GM12891 (cell line): ENCODE results near the gene NMUR1.
A peak's percentile ranks its signal among the peaks of the same experiment; 100 is the strongest.
"Not testable (repeated sequence)": the region's sequence is repeated elsewhere in the genome, so short reads cannot be mapped to it uniquely, and the experiment has no call there.

Experiments used
- DNase-seq: peaks from one replicate; pipeline ENCODE4 v3.0.0; 2011; ENCODE audit warnings: low spot score; ENCODE audit not compliant: insufficient read length
- FAIRE-seq: peaks from 2 replicates; lab custom pipeline; 2011; peaks lifted over from hg19 to GRCh38; lab: Jason Lieb, UNC
- PAX5 ChIP-seq: IDR thresholded peaks from 2 replicates; pipeline ENCODE4 v1.6.1; 2011; ENCODE audit warnings: low read length, moderate library complexity, mild to moderate bottlenecking; ENCODE audit not compliant: insufficient read depth, severe bottlenecking
- POLR2A ChIP-seq: IDR thresholded peaks from 2 replicates; pipeline ENCODE4 v1.6.1; 2011; ENCODE audit warnings: low read depth, low read length, control low read depth
- POLR2AphosphoS5 ChIP-seq: IDR thresholded peaks from 2 replicates; pipeline ENCODE4 v1.6.1; 2011; ENCODE audit warnings: low read depth, low read length, control low read depth
- POU2F2 ChIP-seq: IDR thresholded peaks from 2 replicates; pipeline ENCODE4 v1.6.1; 2011; ENCODE audit warnings: low read depth, mild to moderate bottlenecking, control low read depth, low read length, moderate library complexity
- SPI1 ChIP-seq: IDR thresholded peaks from 2 replicates; pipeline ENCODE4 v1.6.1; 2011; ENCODE audit warnings: low read depth, low read length, control low read depth
- TAF1 ChIP-seq: IDR thresholded peaks from 2 replicates; pipeline ENCODE4 v1.6.1; 2011; ENCODE audit warnings: low read depth, low read length, control low read depth

NMUR1 gene

DNA sequence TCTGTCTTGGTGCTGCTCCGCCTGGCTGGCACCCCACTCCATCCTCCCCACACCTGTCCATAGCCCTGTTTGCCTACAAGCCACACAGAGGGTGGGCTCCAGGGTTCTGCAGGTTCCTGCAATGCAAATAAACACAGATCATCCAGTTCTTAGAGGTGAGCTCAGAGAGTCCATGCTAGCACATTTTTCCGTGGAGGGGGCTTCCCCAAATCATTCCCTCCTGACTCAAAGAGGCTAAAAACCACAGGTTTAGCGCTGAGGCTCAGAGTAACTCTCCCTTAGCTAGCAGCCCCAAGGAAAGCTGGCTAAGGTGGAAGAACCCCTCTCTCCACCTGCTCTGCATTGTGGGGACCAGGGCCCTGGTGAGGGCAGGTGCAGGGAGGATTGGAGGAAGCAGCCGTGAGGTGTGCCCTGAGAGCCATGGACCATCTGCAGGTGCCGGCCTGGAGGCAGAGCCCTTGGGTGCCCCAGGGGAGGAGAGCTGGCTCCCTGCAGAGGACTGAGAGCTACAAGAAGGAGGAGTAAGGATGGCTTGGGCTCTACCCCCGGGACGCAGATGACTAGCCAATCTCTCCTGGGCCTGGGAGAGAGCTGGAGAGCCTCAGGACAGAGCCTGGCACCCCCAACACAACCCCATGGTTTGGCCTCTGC is 38.7 kb upstream of the NMUR1 start:
- TF ChIP-seq PAX5 = no peak
- TF ChIP-seq POLR2A = no peak
- no peak for TF ChIP-seq TAF1
- FAIRE-seq (peak; percentile 71), DNase-seq (no peak)

DNA sequence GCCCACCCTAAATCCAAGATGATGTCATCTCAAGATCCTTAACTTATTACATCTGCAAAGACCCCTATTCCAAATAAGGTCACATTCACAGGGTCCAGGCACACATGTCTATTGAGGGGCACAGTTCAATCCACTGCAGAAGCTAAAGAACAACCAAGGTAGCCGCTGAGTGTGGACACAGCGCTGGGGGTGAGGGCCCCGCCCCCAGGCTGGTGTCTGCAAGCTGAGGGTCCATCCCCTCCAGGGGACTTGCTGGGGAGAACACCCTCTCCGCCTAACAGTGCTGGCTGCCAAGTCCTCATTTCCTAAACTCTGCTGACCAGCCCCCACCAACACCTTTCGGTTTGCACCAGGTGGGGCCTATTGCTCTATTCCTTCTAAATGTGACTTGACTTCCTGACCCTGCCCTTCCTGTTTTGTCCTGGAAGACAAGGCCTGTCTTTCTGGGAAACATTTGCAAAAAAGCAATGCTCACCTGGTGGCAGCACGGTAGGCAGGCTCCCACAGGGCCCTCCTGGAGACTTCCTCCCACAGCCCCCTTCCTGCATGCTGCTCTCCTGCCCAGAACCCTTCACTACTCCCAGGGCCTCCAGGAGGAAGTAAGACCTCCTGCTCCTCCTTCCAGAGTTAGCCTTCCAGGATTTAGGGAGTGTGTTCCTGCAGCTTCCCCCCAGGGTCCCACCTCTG is 38.0 kb upstream of the NMUR1 start:
- FAIRE-seq = no peak
- TF ChIP-seq POU2F2 = no peak
- TF ChIP-seq POLR2A = no peak
- no peak for TF ChIP-seq TAF1
- no peak for TF ChIP-seq SPI1
- no peak for TF ChIP-seq POLR2AphosphoS5
- TF ChIP-seq PAX5 = no peak
- no peak for DNase-seq

- DNase-seq (no peak), FAIRE-seq (no peak)
- no peak for TF ChIP-seq TAF1
- no peak for TF ChIP-seq POU2F2
- TF ChIP-seq SPI1 = no peak
- no peak for TF ChIP-seq POLR2AphosphoS5
- no peak for TF ChIP-seq PAX5
- no peak for TF ChIP-seq POLR2A
Observed at GRCh38 chr2:231567159-231567558, 36.9 kb upstream of the NMUR1 start.

DNA sequence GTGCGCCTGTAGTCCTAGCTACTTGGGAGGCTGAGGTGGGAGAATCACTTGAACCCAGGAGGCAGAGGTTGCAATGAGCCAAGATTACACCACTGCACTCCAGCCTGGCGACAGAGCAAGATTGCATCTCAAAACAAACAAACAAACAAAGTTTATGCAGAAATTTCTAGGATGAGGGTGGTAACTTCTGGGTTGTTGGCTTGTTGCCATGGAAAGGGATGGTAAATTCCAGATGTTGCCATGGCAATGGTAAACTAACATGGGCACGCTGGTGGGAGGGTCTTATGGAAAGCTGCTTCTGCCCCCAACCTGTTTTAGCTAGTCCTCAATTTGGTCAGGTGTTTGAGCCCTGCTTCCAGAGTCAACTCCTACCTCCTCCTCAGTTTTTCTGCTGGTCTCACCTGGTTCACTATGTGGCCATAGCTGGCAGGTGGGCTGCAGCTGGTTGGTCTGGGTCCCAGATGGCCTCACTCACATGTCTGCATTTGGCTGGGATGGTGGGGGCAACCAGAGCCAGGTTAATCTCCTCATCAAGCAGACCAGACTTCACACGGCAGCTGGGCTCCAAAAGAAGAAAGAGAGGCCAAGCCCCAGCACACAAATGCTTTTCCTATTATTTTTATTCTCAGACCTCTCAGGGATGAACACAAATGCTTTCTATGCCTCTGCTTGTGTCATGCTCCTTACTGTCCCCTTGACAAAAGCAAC is 35.8 kb upstream of the NMUR1 start:
- TF ChIP-seq TAF1 = no peak
- no peak for TF ChIP-seq POLR2A
- TF ChIP-seq POU2F2 = no peak
- no peak for TF ChIP-seq PAX5
- TF ChIP-seq POLR2AphosphoS5 = no peak
- no peak for TF ChIP-seq SPI1
- FAIRE-seq (no peak), DNase-seq (no peak)

DNA sequence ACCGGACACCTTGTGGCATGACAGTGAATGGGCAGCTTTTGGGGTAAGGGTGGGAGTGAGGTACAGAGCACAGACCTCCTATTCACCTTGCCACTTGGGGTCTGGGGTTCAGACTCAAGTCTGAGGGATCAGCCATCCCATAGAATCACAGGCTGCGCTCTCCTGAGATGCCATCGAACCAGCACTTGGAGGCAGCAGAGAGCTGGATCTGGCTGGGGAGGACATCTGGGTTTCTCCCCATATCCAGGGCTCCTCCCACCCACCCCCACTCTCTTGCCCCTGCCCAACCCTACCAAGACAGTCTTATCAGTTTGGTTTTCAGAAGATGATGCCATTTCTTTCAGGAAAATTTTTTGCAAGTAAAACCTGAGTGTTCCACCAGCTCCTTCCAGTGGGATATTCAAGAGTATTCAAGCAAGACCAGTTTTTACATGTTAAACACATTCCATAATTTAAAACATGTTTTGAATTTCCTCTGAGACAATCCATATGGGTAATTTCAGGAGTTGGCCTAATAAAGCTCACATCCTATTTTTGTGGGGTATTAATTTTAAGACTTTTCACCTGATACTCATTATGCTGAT is 33.2 kb upstream of the NMUR1 start:
- peak; percentile 97 for FAIRE-seq
- DNase-seq = peak; percentile 63
- TF ChIP-seq SPI1 (no peak), PAX5 (no peak), POU2F2 (no peak), POLR2A (no peak), POLR2AphosphoS5 (no peak), TAF1 (no peak)

GRCh38 chr2:231557571-231558217 is 27.4 kb upstream of the NMUR1 start:
- DNase-seq (peak; percentile 86), FAIRE-seq (peak; percentile 90)
- TF ChIP-seq POU2F2 (no peak), PAX5 (no peak), SPI1 (no peak), TAF1 (no peak), POLR2AphosphoS5 (no peak), POLR2A (no peak)

- TF ChIP-seq POLR2AphosphoS5 = no peak
- no peak for TF ChIP-seq SPI1
- no peak for TF ChIP-seq POLR2A
- no peak for TF ChIP-seq PAX5
- no peak for TF ChIP-seq POU2F2
- TF ChIP-seq TAF1 = no peak
- DNase-seq (no peak), FAIRE-seq (no peak)
Observed at GRCh38 chr2:231556981-231557380, 26.7 kb upstream of the NMUR1 start.

DNA sequence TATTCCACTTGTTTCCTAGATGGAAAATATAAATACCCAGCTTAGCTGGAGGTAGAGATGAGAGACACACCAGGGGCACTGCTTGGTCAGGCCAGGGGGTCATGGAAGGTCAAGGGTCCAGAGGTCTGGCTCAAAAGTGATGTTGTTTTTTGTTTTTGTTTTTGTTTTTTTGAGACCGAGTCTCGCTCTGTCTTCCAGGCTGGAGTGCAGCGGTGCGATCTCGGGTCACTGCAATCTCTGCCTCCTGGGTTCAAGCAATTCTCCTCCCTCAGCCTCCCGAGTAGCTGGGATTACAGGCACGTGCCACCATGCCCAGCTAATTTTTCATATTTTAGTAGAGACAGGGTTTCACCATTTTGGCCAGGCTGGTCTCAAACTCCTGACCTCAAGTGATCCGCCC is 26.3 kb upstream of the NMUR1 start:
- not testable (repeated sequence) for FAIRE-seq, DNase-seq

GRCh38 chr2:231554748-231555545 is 24.7 kb upstream of the NMUR1 start:
- FAIRE-seq (peak; percentile 92), DNase-seq (no peak)
- peak; percentile 18; the same call in 1 of the 2 replicates for TF ChIP-seq SPI1
- TF ChIP-seq POLR2AphosphoS5 = no peak
